B cell (primary cell): ENCODE data around the gene ETFDH. TPM values are rescaled to one million over a fixed set of nuclear protein-coding genes. Genes with fewer than 3 reads are reported as not detected.

Experiments
- ATAC-seq: fragments of 200-7000 bp; cut with Tn5 transposase; one replicate; pipeline ENCODE4 v1.10.0; 2021; ENCODE audit warnings: low read depth, mild to moderate bottlenecking, moderate number of reproducible peaks, moderate library complexity
- CTCF ChIA-PET: fragments of 350-600 bp; sonication (Branson Sonifier 250); formaldehyde crosslinking; loops from one replicate; lab custom pipeline; 2021; ENCODE audit warnings: antibody characterized with exemption, inconsistent platforms; lab: Charles Lee
- POLR2A ChIA-PET: fragments of 350-600 bp; sonication (Branson Sonifier 250); formaldehyde crosslinking; loops from one replicate; lab custom pipeline; 2021; ENCODE audit warnings: antibody characterized with exemption; lab: Charles Lee
- DNase-seq: peaks from one replicate; pipeline ENCODE4 v3.0.0; 2013
- H2AFZ ChIP-seq: 2 replicates; pipeline ENCODE4 v1.6.1; 2012; ENCODE audit warnings: mild to moderate bottlenecking, low read depth, low read length; ENCODE audit not compliant: insufficient read depth, poor library complexity, severe bottlenecking
- H3K27ac ChIP-seq, 2 donors: 1 replicate in 1 of 2; 2 replicates in 1 of 2; pipeline ENCODE4 v1.5.1; 2012 to 2013; ENCODE audit warnings: low read length in 2 of 2, mild to moderate bottlenecking in 2 of 2, moderate library complexity in 1 of 2
- H3K27me3 ChIP-seq, 4 experiments: fragments of 200-600 bp in 1 of 4; sonication (generic) in 1 of 4; replicated peaks in 1 of 4; 1 replicate in 2 of 4; 2 replicates in 2 of 4; pipeline versions ENCODE4 v1.6.1 to v1.7.0; 2013 to 2016; ENCODE audit warnings: low read length in 3 of 4, mild to moderate bottlenecking in 2 of 4, mixed read lengths in 1 of 4, moderate library complexity in 1 of 4; ENCODE audit not compliant: insufficient read depth in 4 of 4, control insufficient read depth in 3 of 4; ENCODE audit errors: control extremely low read depth in 1 of 4
- H3K36me3 ChIP-seq, 2 experiments: replicated peaks in 1 of 2; 1 replicate in 1 of 2; 2 replicates in 1 of 2; pipeline versions ENCODE4 v1.6.1 to v1.7.1; 2013; ENCODE audit warnings: low read length in 1 of 2; ENCODE audit not compliant: insufficient read depth in 2 of 2, control insufficient read depth in 1 of 2; ENCODE audit errors: control extremely low read depth in 1 of 2, extremely low read depth in 1 of 2
- H3K4me1 ChIP-seq, 2 donors: fragments of 200-600 bp in 1 of 2; sonication (generic) in 1 of 2; 1 replicate in 1 of 2; 2 replicates in 1 of 2; pipeline versions ENCODE4 v1.5.1 to v1.6.1; 2013 to 2017; ENCODE audit warnings: low read length in 2 of 2; ENCODE audit not compliant: control insufficient read depth in 2 of 2, insufficient read depth in 2 of 2
- H3K4me2 ChIP-seq: replicated peaks from 2 replicates; pipeline ENCODE3; 2012; ENCODE audit warnings: mild to moderate bottlenecking, low read depth, low read length; ENCODE audit not compliant: poor library complexity, severe bottlenecking
- H3K4me3 ChIP-seq, 5 experiments: fragments of 200-600 bp in 1 of 5; sonication (generic) in 1 of 5; 1 replicate in 3 of 5; 2 replicates in 2 of 5; pipeline versions ENCODE4 v1.5.1 to v1.7.0; 2011 to 2016; ENCODE audit warnings: low read length in 4 of 5, mild to moderate bottlenecking in 4 of 5, low read depth in 2 of 5, control low read depth in 1 of 5, moderate library complexity in 1 of 5; ENCODE audit not compliant: insufficient read depth in 1 of 5; ENCODE audit errors: control extremely low read depth in 1 of 5, extremely low read depth in 1 of 5
- H3K79me2 ChIP-seq: fragments of 200-600 bp; sonication (generic); one replicate; pipeline ENCODE4 v1.6.0; 2016; ENCODE audit warnings: low read length; ENCODE audit not compliant: control insufficient read depth, insufficient read depth
- H3K9ac ChIP-seq: fragments of 200-600 bp; sonication (generic); 2 replicates; pipeline ENCODE4 v1.6.1; 2017; ENCODE audit warnings: mild to moderate bottlenecking, low read length, moderate library complexity
- H3K9me3 ChIP-seq, 3 donors: one replicate each; pipeline versions ENCODE4 v1.6.1 to v1.7.1; 2013; ENCODE audit warnings: low read length in 2 of 3; ENCODE audit not compliant: control insufficient read depth in 2 of 3, insufficient read depth in 1 of 3; ENCODE audit errors: control extremely low read depth in 1 of 3
- H4K20me1 ChIP-seq: 2 replicates; pipeline ENCODE4 v1.6.0; 2012; ENCODE audit warnings: mild to moderate bottlenecking, low read length; ENCODE audit not compliant: insufficient read depth, control insufficient read depth, poor library complexity, severe bottlenecking
- H3K27ac Mint-ChIP-seq: one replicate; pipeline ENCODE4 v1.8.0; 2021; ENCODE audit warnings: mixed read lengths
- H3K27me3 Mint-ChIP-seq: one replicate; pipeline ENCODE4 v1.8.0; 2021; ENCODE audit warnings: mixed read lengths
- H3K4me1 Mint-ChIP-seq: one replicate; pipeline ENCODE4 v1.8.0; 2021; ENCODE audit warnings: mixed read lengths
- H3K4me3 Mint-ChIP-seq: one replicate; pipeline ENCODE4 v1.8.0; 2021; ENCODE audit warnings: mixed read lengths
- H3K9me3 Mint-ChIP-seq: one replicate; pipeline ENCODE4 v1.8.0; 2022; ENCODE audit warnings: mixed read lengths; ENCODE audit not compliant: insufficient read depth
- CTCF ChIP-seq: fragments of 200-600 bp; IDR thresholded peaks from one replicate; pipeline ENCODE4 v1.8.0; 2022; ENCODE audit warnings: antibody characterized with exemption, mild to moderate bottlenecking
- EZH2 ChIP-seq: IDR thresholded peaks from 2 replicates; pipeline ENCODE4 v1.6.1; 2012; ENCODE audit warnings: borderline replicate concordance, low read depth, mild to moderate bottlenecking, moderate library complexity, low read length; ENCODE audit not compliant: insufficient read depth, poor library complexity, severe bottlenecking
- WGBS: methylation state at CpG from one replicate; pipeline ENCODE4 v1.1.5; 2013; ENCODE audit warnings: missing lambda C conversion rate; ENCODE audit not compliant: insufficient coverage; 5-methylcytosine and 5-hydroxymethylcytosine counted together
- intact Hi-C: fragments of 100-400 bp; cut with micrococcal nuclease; formaldehyde crosslinking; loops from one replicate; pipeline ENCODE4 v1.10.0; 2022
- polyA plus RNA-seq: library from polyadenylated mRNA; depleted of rRNA; stranded (reverse); fragments of >200 nt; gene quantifications from 2 replicates; pipeline ENCODE4 v1.2.3, GENCODE V29; 2012
- total RNA-seq, 2 donors: library from RNA; stranded (reverse); fragments of 120-200 nt in 1 of 2; gene quantifications; 1 replicate in 1 of 2; 2 replicates in 1 of 2; pipeline versions ENCODE4 v1.2.3 to v1.2.4, GENCODE V29; 2013 to 2022

Gene ETFDH
- total and polyA plus RNA-seq, 2 donors (not counting 1 experiment from before 2014, with no cell fraction given): 7.8 to 10.8 TPM

- H2AFZ ChIP-seq: no peak overlapping the region
- no peaks in the 10 kb centered on the region for H3K79me2 ChIP-seq
- H3K9me3 ChIP-seq: no peaks in the 10 kb centered on the region
- H3K4me3 ChIP-seq: no peak overlapping the region
- H3K4me3 Mint-ChIP-seq: no peak overlapping the region
- H3K36me3 ChIP-seq: no peaks in the 10 kb centered on the region
- ATAC-seq (no peak), DNase-seq (no peak)
- no peaks in the 10 kb centered on the region for H3K4me1 ChIP-seq
- H3K27me3 ChIP-seq: peaks cover 0 to 9% (median 0%) of the 10 kb centered on the region in 4 experiments
- ChIA-PET POLR2A (no interaction called here), CTCF (no interaction called here)
- TF ChIP-seq CTCF: no peak
- TF ChIP-seq EZH2: no peak
- no peaks in the 10 kb centered on the region for H3K4me1 Mint-ChIP-seq
- intact Hi-C loops: no loop called here
- H3K9me3 Mint-ChIP-seq: peaks cover 1% of the 10 kb centered on the region
- H3K4me2 ChIP-seq: no peak overlapping the region
- H3K9ac ChIP-seq: no peak overlapping the region
- WGBS: no CpG with 5 or more reads among the region's 5 CpGs
- no peak overlapping the region for H3K27ac ChIP-seq
- no peak overlapping the region for H3K27ac Mint-ChIP-seq
- H3K27me3 Mint-ChIP-seq: peaks cover 30% of the 10 kb centered on the region
- H4K20me1 ChIP-seq: no peaks in the 10 kb centered on the region
Observed at GRCh38 chr4:158644356-158644755, 27.7 kb upstream of the ETFDH start.

- H3K4me2 ChIP-seq: no peak overlapping the region
- H3K4me1 ChIP-seq: no peaks in the 10 kb centered on the region
- Mint-ChIP-seq H3K4me1 (no peaks in the 10 kb centered on the region), H3K4me3 (no peak overlapping the region), H3K27ac (no peak overlapping the region), H3K27me3 (peaks cover 32% of the 10 kb centered on the region), H3K9me3 (peaks cover 1% of the 10 kb centered on the region)
- no peak overlapping the region for H3K27ac ChIP-seq
- ATAC-seq (no peak), DNase-seq (no peak)
- no peaks in the 10 kb centered on the region for H3K36me3 ChIP-seq
- H3K27me3 ChIP-seq: peaks cover 0 to 9% (median 0%) of the 10 kb centered on the region in 4 experiments
- no CpG with 5 or more reads among the region's 3 CpGs for WGBS
- no peak for TF ChIP-seq CTCF
- TF ChIP-seq EZH2: no peak
- no peaks in the 10 kb centered on the region for H4K20me1 ChIP-seq
- no peak overlapping the region for H3K4me3 ChIP-seq
- H3K9ac ChIP-seq: no peak overlapping the region
- H2AFZ ChIP-seq: no peak overlapping the region
- POLR2A ChIA-PET: no interaction called here
- intact Hi-C loops: no loop called here
- H3K9me3 ChIP-seq: no peaks in the 10 kb centered on the region
- H3K79me2 ChIP-seq: no peaks in the 10 kb centered on the region
- CTCF ChIA-PET: no interaction called here
Observed at GRCh38 chr4:158644760-158645159, 27.3 kb upstream of the ETFDH start.
